ENCODE data around the gene CHST8.

Gene CHST8

GRCh38 chr19:33675501-33676124 is 53.9 kb downstream of the CHST8 start:
- DNase-seq = no peak

GRCh38 chr19:33676999-33677665 is 55.4 kb downstream of the CHST8 start:
- DNase-seq = no peak

GRCh38 chr19:33677745-33678426 is 56.1 kb downstream of the CHST8 start:
- no peak for DNase-seq

- no peak for DNase-seq
Observed at GRCh38 chr19:33678796-33679585, 57.2 kb downstream of the CHST8 start.

- no peak for DNase-seq
Observed at GRCh38 chr19:33679696-33680095, 57.9 kb downstream of the CHST8 start.

- DNase-seq = no peak
Observed at GRCh38 chr19:33681081-33681680, 59.4 kb downstream of the CHST8 start.

- peak in 1 of 5 experiments; percentile 9 for DNase-seq
Observed at GRCh38 chr19:33683881-33684537, 62.3 kb downstream of the CHST8 start.

GRCh38 chr19:33684538-33685232 is 62.9 kb downstream of the CHST8 start:
- DNase-seq = no peak

GRCh38 chr19:33685541-33685940 is 63.8 kb downstream of the CHST8 start:
- DNase-seq = no peak

- DNase-seq = no peak
Observed at GRCh38 chr19:33686262-33686661, 64.5 kb downstream of the CHST8 start.

- no peak for DNase-seq
Observed at GRCh38 chr19:33686687-33687480, 65.1 kb downstream of the CHST8 start.

GRCh38 chr19:33687481-33688170 is 65.9 kb downstream of the CHST8 start:
- DNase-seq = no peak

- no peak for DNase-seq
Observed at GRCh38 chr19:33688171-33688992, 66.6 kb downstream of the CHST8 start.

GRCh38 chr19:33689138-33689746 is 67.5 kb downstream of the CHST8 start:
- DNase-seq = no peak

- no peak for DNase-seq
Observed at GRCh38 chr19:33689868-33690267, 68.1 kb downstream of the CHST8 start.

- no peak for DNase-seq
Observed at GRCh38 chr19:33690378-33691029, 68.8 kb downstream of the CHST8 start.

- DNase-seq = no peak
Observed at GRCh38 chr19:33691030-33691427, 69.3 kb downstream of the CHST8 start.

GRCh38 chr19:33691736-33692135 is 70.0 kb downstream of the CHST8 start:
- no peak for DNase-seq

Measured in T-helper 2 cell (primary cell).